Activated gamma-delta T cell (primary cell): ENCODE measurements around the gene MAGI1.

Experiments
- DNase-seq: peaks from one replicate; lab custom pipeline; 2025; lab: John Stamatoyannopoulos, UW

Gene MAGI1

GRCh38 chr3:65795166-65795565 is 243.6 kb downstream of the MAGI1 start:
- DNase-seq = no peak

GRCh38 chr3:65793495-65794200 is 245.1 kb downstream of the MAGI1 start:
- DNase-seq = no peak

- no peak for DNase-seq
These were observed 250.3 kb downstream of the MAGI1 start for GRCh38 chr3:65788461-65788860.

- DNase-seq = no peak
These were observed 250.9 kb downstream of the MAGI1 start for GRCh38 chr3:65787827-65788226.

GRCh38 chr3:65787340-65787739 is 251.4 kb downstream of the MAGI1 start:
- no peak for DNase-seq

- DNase-seq = no peak
These were observed 251.8 kb downstream of the MAGI1 start for GRCh38 chr3:65786890-65787289.

- DNase-seq = no peak
These were observed 253.6 kb downstream of the MAGI1 start for GRCh38 chr3:65785065-65785645.

- DNase-seq = no peak
These were observed 255.6 kb downstream of the MAGI1 start for GRCh38 chr3:65783117-65783516.

- DNase-seq = no peak
These were observed 257.1 kb downstream of the MAGI1 start for GRCh38 chr3:65781594-65781993.

GRCh38 chr3:65779390-65779789 is 259.3 kb downstream of the MAGI1 start:
- no peak for DNase-seq

- DNase-seq = no peak
These were observed 259.8 kb downstream of the MAGI1 start for GRCh38 chr3:65778968-65779367.

GRCh38 chr3:65777050-65777449 is 261.7 kb downstream of the MAGI1 start:
- DNase-seq = no peak

- DNase-seq = no peak
These were observed 262.2 kb downstream of the MAGI1 start for GRCh38 chr3:65776494-65776893.

GRCh38 chr3:65776081-65776480 is 262.6 kb downstream of the MAGI1 start:
- no peak for DNase-seq

GRCh38 chr3:65772758-65773157 is 266.0 kb downstream of the MAGI1 start:
- DNase-seq = no peak

- DNase-seq = no peak
These were observed 271.2 kb downstream of the MAGI1 start for GRCh38 chr3:65767551-65767950.

- no peak for DNase-seq
These were observed 276.5 kb downstream of the MAGI1 start for GRCh38 chr3:65762235-65762580.

- no peak for DNase-seq
These were observed 277.1 kb downstream of the MAGI1 start for GRCh38 chr3:65761446-65762234.

GRCh38 chr3:65758876-65759598 is 279.7 kb downstream of the MAGI1 start:
- DNase-seq = no peak

- DNase-seq = no peak
These were observed 280.3 kb downstream of the MAGI1 start for GRCh38 chr3:65758438-65758837.

GRCh38 chr3:65752636-65753035 is 286.1 kb downstream of the MAGI1 start:
- no peak for DNase-seq

- DNase-seq = no peak
These were observed 287.5 kb downstream of the MAGI1 start for GRCh38 chr3:65751123-65751700.
